Endometrium (tissue), 2 donors: ENCODE data around the gene TSR3.
"Not testable (repeated sequence)": the region's sequence is repeated elsewhere in the genome, so short reads cannot be mapped to it uniquely, and the experiment has no call there.

Experiments used
- FAIRE-seq: peaks from 2 replicates; lab custom pipeline; 2012; peaks lifted over from hg19 to GRCh38; lab: Jason Lieb, UNC
- donor health status: control.
- donor health status: control.

Gene TSR3

GRCh38 chr16:1337486-1337885, 14.2 kb downstream of the TSR3 start:
- FAIRE-seq: no peak

- FAIRE-seq: no peak
These were observed 15.1 kb downstream of the TSR3 start for GRCh38 chr16:1336619-1337018.

GRCh38 chr16:1335996-1336395, 15.7 kb downstream of the TSR3 start:
- FAIRE-seq: no peak

- no peak for FAIRE-seq
These were observed 16.3 kb downstream of the TSR3 start for GRCh38 chr16:1335211-1335971.

GRCh38 chr16:1334739-1335138, 16.9 kb downstream of the TSR3 start:
- FAIRE-seq: no peak

GRCh38 chr16:1333854-1334700, 17.6 kb downstream of the TSR3 start:
- FAIRE-seq: no peak

- FAIRE-seq: no peak
These were observed 18.4 kb downstream of the TSR3 start, which contains the start of gene BAIAP3 for GRCh38 chr16:1333149-1333812. TSS of gene BAIAP3 (plus strand) at chr16:1333645. CDS start at chr16:1338550, 4,905 bp downstream.

GRCh38 chr16:1332618-1333148, 19.0 kb downstream of the TSR3 start:
- FAIRE-seq: no peak

- no peak for FAIRE-seq
These were observed 19.7 kb downstream of the TSR3 start for GRCh38 chr16:1331712-1332617.

- no peak for FAIRE-seq
These were observed 20.6 kb downstream of the TSR3 start for GRCh38 chr16:1330931-1331711.

- FAIRE-seq: no peak
These were observed 21.3 kb downstream of the TSR3 start for GRCh38 chr16:1330260-1330914.

GRCh38 chr16:1328961-1329360, 22.7 kb downstream of the TSR3 start:
- FAIRE-seq: not testable (repeated sequence)

- not testable (repeated sequence) for FAIRE-seq
These were observed 23.5 kb downstream of the TSR3 start for GRCh38 chr16:1328136-1328535.

GRCh38 chr16:1327619-1327947, 24.1 kb downstream of the TSR3 start:
- no peak for FAIRE-seq

- FAIRE-seq: no peak
These were observed 24.6 kb downstream of the TSR3 start for GRCh38 chr16:1326946-1327618.

GRCh38 chr16:1326391-1326790, 25.3 kb downstream of the TSR3 start:
- no peak for FAIRE-seq

- FAIRE-seq: no peak
These were observed 25.9 kb downstream of the TSR3 start for GRCh38 chr16:1325673-1326371.

GRCh38 chr16:1325261-1325660, 26.4 kb downstream of the TSR3 start:
- FAIRE-seq: no peak

- no peak for FAIRE-seq
These were observed 27.3 kb downstream of the TSR3 start for GRCh38 chr16:1324286-1324826.
